Panc1 (cell line): ENCODE results near the gene CWH43. TPM values are rescaled to one million over a fixed set of nuclear protein-coding genes. Genes with fewer than 3 reads are reported as not detected.

ENCODE experiments used
- ATAC-seq: fragments of 200-7000 bp; cut with Tn5 transposase; 2 replicates; pipeline ENCODE4 v1.9.1; 2020; ENCODE audit warnings: mild to moderate bottlenecking, moderate library complexity
- BruUV-seq: library from RNA; stranded (reverse); fragments of 400-500 nt; replicated peaks from 2 replicates; lab custom pipeline; 2021; lab: Mats Ljungman, UMichigan
- CTCF ChIA-PET: fragments of 300-600 bp; sonication (Branson Sonifier 250); formaldehyde crosslinking; loops from one replicate; lab custom pipeline; 2022; ENCODE audit warnings: antibody characterized with exemption; lab: Charles Lee
- POLR2A ChIA-PET: fragments of 300-600 bp; sonication (Branson Sonifier 250); formaldehyde crosslinking; loops from one replicate; lab custom pipeline; 2022; ENCODE audit warnings: antibody characterized with exemption; lab: Charles Lee
- DNase-seq: peaks from one replicate; pipeline ENCODE4 v3.0.0-alpha.2; 2010; ENCODE audit warnings: low read depth, low spot score
- H3K27ac ChIP-seq: 2 replicates; pipeline ENCODE4 v1.5.1; 2011; ENCODE audit warnings: mild to moderate bottlenecking, low read length, inconsistent platforms
- H3K27me3 ChIP-seq: fragments of 200-500 bp; sonication (Bioruptor generic); 2 replicates; pipeline ENCODE4 v1.6.0; 2014; ENCODE audit warnings: low read length, inconsistent platforms; ENCODE audit not compliant: control insufficient read depth, insufficient read depth
- H3K36me3 ChIP-seq: fragments of 200-500 bp; sonication (Bioruptor generic); 2 replicates; pipeline ENCODE4 v1.5.1; 2014; ENCODE audit warnings: inconsistent platforms, mild to moderate bottlenecking, low read length, moderate library complexity; ENCODE audit not compliant: control insufficient read depth, insufficient read depth
- H3K4me1 ChIP-seq: 2 replicates; pipeline ENCODE4 v1.5.1; 2011; ENCODE audit warnings: inconsistent platforms, mild to moderate bottlenecking, low read length, moderate library complexity; ENCODE audit not compliant: control insufficient read depth, insufficient read depth
- H3K4me3 ChIP-seq, 2 experiments: 2 replicates each; pipeline ENCODE4 v1.5.1; 2011 to 2012; ENCODE audit warnings: low read depth in 2 of 2, low read length in 2 of 2, mild to moderate bottlenecking in 2 of 2, inconsistent platforms in 1 of 2, moderate library complexity in 1 of 2
- H3K9me3 ChIP-seq: fragments of 200-500 bp; sonication (Bioruptor generic); 2 replicates; pipeline ENCODE4 v1.5.1; 2014; ENCODE audit warnings: low read depth, mild to moderate bottlenecking, inconsistent platforms, low read length, moderate library complexity; ENCODE audit not compliant: control insufficient read depth, insufficient read depth
- POLR2AphosphoS5 ChIP-seq: IDR thresholded peaks from 2 replicates; pipeline ENCODE4 v1.6.1; 2012; ENCODE audit warnings: mild to moderate bottlenecking, low read depth, low read length, moderate library complexity
- SIN3A ChIP-seq: IDR thresholded peaks from 2 replicates; pipeline ENCODE4 v1.6.1; 2012; ENCODE audit warnings: low read depth, mild to moderate bottlenecking, low read length, moderate library complexity, borderline replicate concordance; ENCODE audit not compliant: insufficient read depth
- TCF7L2 ChIP-seq: IDR thresholded peaks from 2 replicates; pipeline ENCODE4 v1.6.1; 2011; ENCODE audit warnings: mild to moderate bottlenecking, low read depth, low read length, inconsistent platforms
- in situ Hi-C: cut with HindIII; loops from 2 replicates; pipeline ENCODE4 v1.10.0; 2016; ENCODE audit warnings: low sequenced_read_pairs, low pct_unique_long_range_greater_than_20kb
- intact Hi-C: fragments of 100-400 bp; cut with micrococcal nuclease; formaldehyde crosslinking; loops from one replicate; pipeline ENCODE4 v1.10.0; 2022; ENCODE audit not compliant: unreplicated experiment
- total RNA-seq: library from RNA; stranded (reverse); gene quantifications from one replicate; pipeline ENCODE4 v1.2.1, GENCODE V29; 2021; ENCODE audit not compliant: unreplicated experiment
- TF ChIP-seq, protein P1 (sequence below), 2 experiments: IDR thresholded peaks; 2 replicates each; pipeline ENCODE4 v1.6.1; 2011 to 2012; ENCODE audit warnings: low read depth in 2 of 2, control low read depth in 1 of 2, low read length in 1 of 2, mild to moderate bottlenecking in 1 of 2, moderate library complexity in 1 of 2; ENCODE audit not compliant: insufficient read depth in 1 of 2
- TF ChIP-seq, protein P2 (sequence below): fragments of 450-650 bp; IDR thresholded peaks from 2 replicates; pipeline ENCODE4 v1.5.1; 2017; ENCODE audit warnings: mild to moderate bottlenecking

Gene CWH43
- total RNA-seq, 1 experiment from 2014 or later: not detected

DNA sequence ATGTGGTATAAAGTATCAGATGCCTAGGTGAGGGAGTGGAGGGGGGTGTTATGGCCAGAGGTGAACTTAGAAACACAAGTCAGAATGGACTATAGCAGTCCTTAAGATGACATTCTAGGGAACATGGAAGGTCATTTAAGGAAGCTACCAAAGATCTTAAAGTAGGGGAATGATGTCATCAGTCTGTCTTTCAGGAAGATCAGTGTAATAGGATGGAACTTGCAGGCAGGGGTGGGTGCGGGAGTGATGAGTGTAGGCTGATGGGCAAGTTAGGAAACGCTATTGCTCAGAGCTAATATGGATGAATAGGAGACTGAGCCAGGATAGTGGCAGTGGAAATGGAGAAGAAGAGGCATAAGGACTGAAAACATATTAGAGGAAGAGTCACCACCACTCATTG is 27.5 kb upstream of the CWH43 start:
- ChIA-PET POLR2A (no interaction called here), CTCF (no interaction called here)
- Histone ChIP-seq H3K27me3 (no peaks in the 10 kb centered on the region), H3K4me3 (no peak overlapping the region), H3K36me3 (no peaks in the 10 kb centered on the region), H3K4me1 (no peaks in the 10 kb centered on the region), H3K27ac (no peak overlapping the region), H3K9me3 (no peaks in the 10 kb centered on the region)
- in situ Hi-C loops: no loop called here
- ATAC-seq (no peak), DNase-seq (no peak)
- intact Hi-C loops: no loop called here
- TF ChIP-seq POLR2AphosphoS5: no peak
- no peak for TF ChIP-seq TCF7L2
- TF ChIP-seq, protein P1, sequence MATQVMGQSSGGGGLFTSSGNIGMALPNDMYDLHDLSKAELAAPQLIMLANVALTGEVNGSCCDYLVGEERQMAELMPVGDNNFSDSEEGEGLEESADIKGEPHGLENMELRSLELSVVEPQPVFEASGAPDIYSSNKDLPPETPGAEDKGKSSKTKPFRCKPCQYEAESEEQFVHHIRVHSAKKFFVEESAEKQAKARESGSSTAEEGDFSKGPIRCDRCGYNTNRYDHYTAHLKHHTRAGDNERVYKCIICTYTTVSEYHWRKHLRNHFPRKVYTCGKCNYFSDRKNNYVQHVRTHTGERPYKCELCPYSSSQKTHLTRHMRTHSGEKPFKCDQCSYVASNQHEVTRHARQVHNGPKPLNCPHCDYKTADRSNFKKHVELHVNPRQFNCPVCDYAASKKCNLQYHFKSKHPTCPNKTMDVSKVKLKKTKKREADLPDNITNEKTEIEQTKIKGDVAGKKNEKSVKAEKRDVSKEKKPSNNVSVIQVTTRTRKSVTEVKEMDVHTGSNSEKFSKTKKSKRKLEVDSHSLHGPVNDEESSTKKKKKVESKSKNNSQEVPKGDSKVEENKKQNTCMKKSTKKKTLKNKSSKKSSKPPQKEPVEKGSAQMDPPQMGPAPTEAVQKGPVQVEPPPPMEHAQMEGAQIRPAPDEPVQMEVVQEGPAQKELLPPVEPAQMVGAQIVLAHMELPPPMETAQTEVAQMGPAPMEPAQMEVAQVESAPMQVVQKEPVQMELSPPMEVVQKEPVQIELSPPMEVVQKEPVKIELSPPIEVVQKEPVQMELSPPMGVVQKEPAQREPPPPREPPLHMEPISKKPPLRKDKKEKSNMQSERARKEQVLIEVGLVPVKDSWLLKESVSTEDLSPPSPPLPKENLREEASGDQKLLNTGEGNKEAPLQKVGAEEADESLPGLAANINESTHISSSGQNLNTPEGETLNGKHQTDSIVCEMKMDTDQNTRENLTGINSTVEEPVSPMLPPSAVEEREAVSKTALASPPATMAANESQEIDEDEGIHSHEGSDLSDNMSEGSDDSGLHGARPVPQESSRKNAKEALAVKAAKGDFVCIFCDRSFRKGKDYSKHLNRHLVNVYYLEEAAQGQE (IDR thresholded peaks at IDR 0.05; ENCODE audit: insufficient read depth in 1 of 2, low read depth in 2 of 2, low read length in 1 of 2): no peak
- TF ChIP-seq SIN3A: no peak
- TF ChIP-seq, protein P2, sequence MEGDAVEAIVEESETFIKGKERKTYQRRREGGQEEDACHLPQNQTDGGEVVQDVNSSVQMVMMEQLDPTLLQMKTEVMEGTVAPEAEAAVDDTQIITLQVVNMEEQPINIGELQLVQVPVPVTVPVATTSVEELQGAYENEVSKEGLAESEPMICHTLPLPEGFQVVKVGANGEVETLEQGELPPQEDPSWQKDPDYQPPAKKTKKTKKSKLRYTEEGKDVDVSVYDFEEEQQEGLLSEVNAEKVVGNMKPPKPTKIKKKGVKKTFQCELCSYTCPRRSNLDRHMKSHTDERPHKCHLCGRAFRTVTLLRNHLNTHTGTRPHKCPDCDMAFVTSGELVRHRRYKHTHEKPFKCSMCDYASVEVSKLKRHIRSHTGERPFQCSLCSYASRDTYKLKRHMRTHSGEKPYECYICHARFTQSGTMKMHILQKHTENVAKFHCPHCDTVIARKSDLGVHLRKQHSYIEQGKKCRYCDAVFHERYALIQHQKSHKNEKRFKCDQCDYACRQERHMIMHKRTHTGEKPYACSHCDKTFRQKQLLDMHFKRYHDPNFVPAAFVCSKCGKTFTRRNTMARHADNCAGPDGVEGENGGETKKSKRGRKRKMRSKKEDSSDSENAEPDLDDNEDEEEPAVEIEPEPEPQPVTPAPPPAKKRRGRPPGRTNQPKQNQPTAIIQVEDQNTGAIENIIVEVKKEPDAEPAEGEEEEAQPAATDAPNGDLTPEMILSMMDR: no peak
- BruUV-seq: no TSS peak

DNA sequence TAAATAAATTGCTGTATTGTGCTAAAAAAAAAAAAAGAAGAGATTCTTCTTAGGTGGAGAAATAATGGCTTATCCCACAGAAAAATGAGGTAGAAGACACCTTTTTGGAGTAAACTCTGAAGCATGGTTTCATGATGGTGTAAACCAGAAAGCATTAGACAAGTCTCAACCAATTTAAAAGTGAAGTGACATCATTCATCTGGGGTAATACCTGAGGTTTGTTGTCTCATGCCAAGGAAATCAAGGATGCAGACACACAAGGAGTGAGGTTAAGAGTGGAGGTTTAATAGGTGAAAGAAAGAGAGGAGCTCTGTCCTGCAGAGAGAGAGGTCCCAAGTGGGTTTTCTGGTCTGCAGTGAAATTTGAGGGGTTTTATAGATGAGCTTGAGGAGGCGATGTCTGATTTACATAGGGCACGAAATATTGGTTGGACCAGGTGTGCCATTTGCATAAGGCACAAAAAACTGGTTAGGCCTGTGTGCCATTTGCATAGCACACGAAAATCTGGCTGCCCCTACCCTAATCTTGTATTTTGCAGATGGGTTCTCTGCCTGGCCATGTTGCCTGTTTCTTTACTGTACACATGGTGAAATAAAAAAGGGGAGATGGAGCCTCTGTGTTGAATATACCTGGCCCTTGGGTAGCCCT is 25.0 kb upstream of the CWH43 start:
- Histone ChIP-seq H3K36me3 (no peaks in the 10 kb centered on the region), H3K27ac (no peak overlapping the region), H3K4me3 (no peak overlapping the region), H3K27me3 (no peaks in the 10 kb centered on the region), H3K9me3 (no peaks in the 10 kb centered on the region), H3K4me1 (no peaks in the 10 kb centered on the region)
- ChIA-PET CTCF (interaction anchor here (0.7 to 0.8 kb wide), 3 partner anchors 16 to 418 kb away, joined by 3 to 4 read pairs (median 3); no protein-coding TSS in a partner anchor), POLR2A (interaction anchor here (0.6 kb wide), 1 partner anchor 181 kb away, joined by 3 read pairs; no protein-coding TSS in a partner anchor)
- DNase-seq (no peak), ATAC-seq (no peak)
- intact Hi-C loops: loop anchor here (10.0 kb wide), 1 partner anchor 386 kb away; no protein-coding TSS in a partner anchor
- in situ Hi-C loops: no loop called here
- no TSS peak for BruUV-seq
- TF ChIP-seq SIN3A (no peak), POLR2AphosphoS5 (no peak), TCF7L2 (no peak)
- TF ChIP-seq, protein P1 (IDR thresholded peaks at IDR 0.05; ENCODE audit: insufficient read depth in 1 of 2, low read depth in 2 of 2, low read length in 1 of 2): no peak
- TF ChIP-seq, protein P2: no peak
